C4-2B (cell line): ENCODE results near the gene ZNF304.

ENCODE experiments used
- ZFX ChIP-seq: fragments of 450-650 bp; IDR thresholded peaks from 2 replicates; pipeline ENCODE4 v1.6.1; 2017
- TF ChIP-seq, protein P1 (sequence below): fragments of 450-650 bp; conservative IDR thresholded peaks from 2 replicates; pipeline ENCODE4 v1.5.1; 2017; ENCODE audit warnings: mild to moderate bottlenecking

DNA sequence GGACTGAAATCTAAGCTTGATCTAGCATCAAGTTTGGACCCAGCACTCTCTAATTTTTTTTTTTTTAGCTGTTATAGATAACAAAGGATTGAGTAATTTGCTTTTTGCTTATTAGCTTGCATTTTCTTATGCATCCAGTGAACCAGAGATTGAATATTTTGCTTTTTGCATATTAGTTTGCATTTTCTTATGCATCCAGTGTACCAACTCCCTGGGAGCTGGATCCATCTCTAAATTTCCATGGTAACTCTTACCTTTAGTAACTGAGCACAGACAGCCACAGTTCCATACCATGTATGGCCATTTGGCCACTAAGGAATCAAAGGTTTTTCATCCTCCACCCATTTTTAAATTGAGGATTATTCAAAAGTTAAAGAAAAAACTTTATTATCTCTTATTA, 29.9 kb downstream of the ZNF304 start:
- TF ChIP-seq, protein P1, sequence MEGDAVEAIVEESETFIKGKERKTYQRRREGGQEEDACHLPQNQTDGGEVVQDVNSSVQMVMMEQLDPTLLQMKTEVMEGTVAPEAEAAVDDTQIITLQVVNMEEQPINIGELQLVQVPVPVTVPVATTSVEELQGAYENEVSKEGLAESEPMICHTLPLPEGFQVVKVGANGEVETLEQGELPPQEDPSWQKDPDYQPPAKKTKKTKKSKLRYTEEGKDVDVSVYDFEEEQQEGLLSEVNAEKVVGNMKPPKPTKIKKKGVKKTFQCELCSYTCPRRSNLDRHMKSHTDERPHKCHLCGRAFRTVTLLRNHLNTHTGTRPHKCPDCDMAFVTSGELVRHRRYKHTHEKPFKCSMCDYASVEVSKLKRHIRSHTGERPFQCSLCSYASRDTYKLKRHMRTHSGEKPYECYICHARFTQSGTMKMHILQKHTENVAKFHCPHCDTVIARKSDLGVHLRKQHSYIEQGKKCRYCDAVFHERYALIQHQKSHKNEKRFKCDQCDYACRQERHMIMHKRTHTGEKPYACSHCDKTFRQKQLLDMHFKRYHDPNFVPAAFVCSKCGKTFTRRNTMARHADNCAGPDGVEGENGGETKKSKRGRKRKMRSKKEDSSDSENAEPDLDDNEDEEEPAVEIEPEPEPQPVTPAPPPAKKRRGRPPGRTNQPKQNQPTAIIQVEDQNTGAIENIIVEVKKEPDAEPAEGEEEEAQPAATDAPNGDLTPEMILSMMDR: no peak
- TF ChIP-seq ZFX: no peak
